ENCODE measurements around the gene ADGRL3. TPM values are rescaled to one million over a fixed set of nuclear protein-coding genes. Genes with fewer than 3 reads are reported as not detected.

Gene ADGRL3
- total RNA-seq, 4 donors from 2014 or later: 2.2 to 10.0 (median 4.6) TPM

DNA sequence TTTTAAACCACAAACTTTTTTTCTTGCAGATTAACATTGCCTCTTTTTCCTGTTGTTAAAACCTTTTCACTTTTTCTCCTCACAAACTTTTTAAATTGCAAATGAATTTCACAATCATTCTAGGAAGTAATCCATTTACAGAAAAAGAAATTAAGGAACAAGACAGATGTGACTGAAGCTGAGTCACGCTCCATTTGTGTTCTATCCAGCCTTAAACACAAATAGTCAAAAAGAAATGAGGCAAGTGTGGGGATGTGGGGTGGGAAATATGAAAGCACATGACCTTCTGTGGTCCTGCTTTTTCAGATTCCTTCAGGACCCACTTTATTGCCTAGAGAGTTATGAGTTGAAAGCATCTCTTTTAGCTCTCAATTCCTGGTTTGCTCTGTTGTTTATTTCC is 197.0 kb downstream of the ADGRL3 start:
- intact Hi-C loops (cut with DNase I; ENCODE audit: low total_unique reads): no loop called here
- 51 to 55% methylated on average over 1 of the region's 1 CpG for WGBS, 2 donors (ENCODE audit: low coverage in 1 of 2)
- TF ChIP-seq EP300 (IDR thresholded peaks at IDR 0.05; ENCODE audit: low read depth) (no peak), POLR2A (IDR thresholded peaks at IDR 0.05) (no peak), POLR2AphosphoS5 (IDR thresholded peaks at IDR 0.05) (no peak)
- TF ChIP-seq, protein P1, sequence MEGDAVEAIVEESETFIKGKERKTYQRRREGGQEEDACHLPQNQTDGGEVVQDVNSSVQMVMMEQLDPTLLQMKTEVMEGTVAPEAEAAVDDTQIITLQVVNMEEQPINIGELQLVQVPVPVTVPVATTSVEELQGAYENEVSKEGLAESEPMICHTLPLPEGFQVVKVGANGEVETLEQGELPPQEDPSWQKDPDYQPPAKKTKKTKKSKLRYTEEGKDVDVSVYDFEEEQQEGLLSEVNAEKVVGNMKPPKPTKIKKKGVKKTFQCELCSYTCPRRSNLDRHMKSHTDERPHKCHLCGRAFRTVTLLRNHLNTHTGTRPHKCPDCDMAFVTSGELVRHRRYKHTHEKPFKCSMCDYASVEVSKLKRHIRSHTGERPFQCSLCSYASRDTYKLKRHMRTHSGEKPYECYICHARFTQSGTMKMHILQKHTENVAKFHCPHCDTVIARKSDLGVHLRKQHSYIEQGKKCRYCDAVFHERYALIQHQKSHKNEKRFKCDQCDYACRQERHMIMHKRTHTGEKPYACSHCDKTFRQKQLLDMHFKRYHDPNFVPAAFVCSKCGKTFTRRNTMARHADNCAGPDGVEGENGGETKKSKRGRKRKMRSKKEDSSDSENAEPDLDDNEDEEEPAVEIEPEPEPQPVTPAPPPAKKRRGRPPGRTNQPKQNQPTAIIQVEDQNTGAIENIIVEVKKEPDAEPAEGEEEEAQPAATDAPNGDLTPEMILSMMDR (IDR thresholded peaks at IDR 0.05): no peak
- Histone ChIP-seq H3K27me3 (no peaks in the 10 kb centered on the region), H3K4me1 (no peaks in the 10 kb centered on the region), H3K4me3 (no peak overlapping the region), H3K9me3 (no peaks in the 10 kb centered on the region), H3K27ac (no peak overlapping the region), H3K36me3 (no peaks in the 10 kb centered on the region)
- no peak for DNase-seq
- in situ Hi-C loops (cut with MboI; ENCODE audit: low pct_ligation_motif_present in 1 of 4, low pct_unique_long_range_greater_than_20kb in 1 of 4, low sequenced_read_pairs in 3 of 4): no loop called here

DNA sequence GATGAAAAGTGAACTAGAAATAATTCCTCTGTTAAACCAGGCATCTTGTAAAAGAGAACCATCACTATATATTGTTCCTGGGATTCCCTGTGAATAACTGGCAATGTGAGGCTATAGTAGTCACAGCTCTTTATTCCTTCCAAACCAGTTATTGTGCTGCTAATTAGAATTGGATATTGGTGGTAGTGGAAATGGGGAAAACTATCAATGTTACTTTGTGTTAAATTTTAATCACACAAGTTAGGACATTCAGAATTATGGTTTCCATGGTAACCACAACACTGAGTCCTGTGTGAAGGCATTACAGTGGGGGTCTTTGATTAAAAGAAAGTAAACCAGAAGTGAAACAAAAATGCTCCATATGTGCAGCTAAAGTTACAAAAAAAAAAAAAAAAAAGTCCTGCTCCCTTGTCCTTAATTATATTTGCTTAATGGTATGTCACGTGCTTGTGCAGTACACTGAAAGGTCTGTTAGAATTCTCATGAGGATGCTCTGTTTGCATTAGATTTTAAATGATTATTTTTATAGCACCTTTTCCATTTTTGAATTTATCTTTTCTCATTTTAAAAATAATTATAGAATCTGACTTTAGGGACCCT is 200.4 kb downstream of the ADGRL3 start:
- Histone ChIP-seq H3K4me3 (no peak overlapping the region), H3K9me3 (no peaks in the 10 kb centered on the region), H3K27me3 (no peaks in the 10 kb centered on the region), H3K4me1 (no peaks in the 10 kb centered on the region), H3K36me3 (no peaks in the 10 kb centered on the region), H3K27ac (no peak overlapping the region)
- intact Hi-C loops (cut with DNase I; ENCODE audit: low total_unique reads): no loop called here
- in situ Hi-C loops (cut with MboI; ENCODE audit: low pct_ligation_motif_present in 1 of 4, low pct_unique_long_range_greater_than_20kb in 1 of 4, low sequenced_read_pairs in 3 of 4): no loop called here
- 42 to 44% methylated on average over 1 of the region's 1 CpG for WGBS, 2 donors (ENCODE audit: low coverage in 1 of 2)
- no peak for TF ChIP-seq POLR2A (IDR thresholded peaks at IDR 0.05)
- no peak for TF ChIP-seq EP300 (IDR thresholded peaks at IDR 0.05; ENCODE audit: low read depth)
- TF ChIP-seq, protein P1 (IDR thresholded peaks at IDR 0.05): no peak
- no peak for TF ChIP-seq POLR2AphosphoS5 (IDR thresholded peaks at IDR 0.05)
- DNase-seq: no peak

DNA sequence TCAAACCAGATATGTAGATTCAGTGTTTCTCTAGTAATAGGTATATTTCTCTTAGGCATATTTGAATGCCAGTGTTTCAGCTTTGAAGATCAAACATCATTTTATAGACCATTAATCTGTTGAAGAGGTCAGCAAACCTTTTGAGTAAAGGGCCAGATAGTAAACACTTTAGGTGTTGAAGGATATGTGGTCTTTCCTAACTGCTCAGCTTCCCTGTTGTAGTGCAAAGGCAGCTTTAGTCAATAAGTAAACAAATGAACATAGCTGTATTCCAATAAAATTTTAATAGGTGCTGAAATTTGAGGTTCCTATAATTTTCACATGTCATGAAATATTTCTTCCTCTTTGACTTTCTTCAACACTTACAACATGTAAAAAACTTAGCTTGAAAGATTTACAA is 201.6 kb downstream of the ADGRL3 start:
- no peak for DNase-seq
- Histone ChIP-seq H3K9me3 (no peaks in the 10 kb centered on the region), H3K27ac (no peak overlapping the region), H3K4me3 (no peak overlapping the region), H3K4me1 (no peaks in the 10 kb centered on the region), H3K27me3 (no peaks in the 10 kb centered on the region), H3K36me3 (no peaks in the 10 kb centered on the region)
- in situ Hi-C loops (cut with MboI; ENCODE audit: low pct_ligation_motif_present in 1 of 4, low pct_unique_long_range_greater_than_20kb in 1 of 4, low sequenced_read_pairs in 3 of 4) (no loop called here), intact Hi-C loops (cut with DNase I; ENCODE audit: low total_unique reads) (no loop called here)
- TF ChIP-seq POLR2A (IDR thresholded peaks at IDR 0.05) (no peak), EP300 (IDR thresholded peaks at IDR 0.05; ENCODE audit: low read depth) (no peak), POLR2AphosphoS5 (IDR thresholded peaks at IDR 0.05) (no peak)
- TF ChIP-seq, protein P1 (IDR thresholded peaks at IDR 0.05): no peak

DNA sequence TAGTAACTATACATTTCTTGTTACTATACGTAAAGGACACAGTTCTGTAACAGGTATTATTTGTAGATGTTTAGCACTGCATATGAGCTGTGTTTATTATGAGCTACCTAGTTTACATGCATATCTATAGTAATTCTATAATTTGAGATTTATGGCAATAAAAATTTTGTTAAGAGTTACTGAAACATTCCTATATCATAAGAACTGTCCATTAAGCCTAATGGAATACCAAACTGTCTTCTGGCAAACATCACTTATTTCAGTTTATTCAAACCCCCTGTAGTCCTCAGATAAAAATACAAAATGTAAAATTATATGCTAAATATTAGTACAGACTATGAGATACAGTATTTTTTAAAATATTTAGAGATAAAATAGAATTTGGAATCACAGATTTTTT is 205.2 kb downstream of the ADGRL3 start:
- no peaks in the 10 kb centered on the region for H3K27me3 ChIP-seq
- no peaks in the 10 kb centered on the region for H3K9me3 ChIP-seq
- H3K27ac ChIP-seq: no peak overlapping the region
- H3K4me3 ChIP-seq: no peak overlapping the region
- TF ChIP-seq EP300 (IDR thresholded peaks at IDR 0.05; ENCODE audit: low read depth): no peak
- no peak for TF ChIP-seq POLR2AphosphoS5 (IDR thresholded peaks at IDR 0.05)
- TF ChIP-seq POLR2A (IDR thresholded peaks at IDR 0.05): no peak
- TF ChIP-seq, protein P1 (IDR thresholded peaks at IDR 0.05): no peak
- 85 to 100% methylated on average over 1 of the region's 1 CpG for WGBS, 2 donors (ENCODE audit: low coverage in 1 of 2)
- no peak for DNase-seq
- intact Hi-C loops (cut with DNase I; ENCODE audit: low total_unique reads): no loop called here
- no peaks in the 10 kb centered on the region for H3K36me3 ChIP-seq
- no peaks in the 10 kb centered on the region for H3K4me1 ChIP-seq
- in situ Hi-C loops (cut with MboI; ENCODE audit: low pct_ligation_motif_present in 1 of 4, low pct_unique_long_range_greater_than_20kb in 1 of 4, low sequenced_read_pairs in 3 of 4): no loop called here

All from transverse colon (tissue), 4 donors.